Measurements from ENCODE around the gene CTNNBL1. TPM values are rescaled to one million over a fixed set of nuclear protein-coding genes. Genes with fewer than 3 reads are reported as not detected.

The CTNNBL1 gene
- total and polyA plus RNA-seq, 12 donors, result 42.2 to 104 (median 52.0) TPM

GRCh38 chr20:37877832-37878772 is 184.3 kb downstream of the CTNNBL1 start:
- Histone ChIP-seq H3K4me1 (peaks cover 3 to 34% (median 17%) of the 10 kb centered on the region in 9 donors), H3K36me3 (peaks cover 0 to 17% (median 5%) of the 10 kb centered on the region in 9 donors), H3K27ac (no peak overlapping the region), H3K9me3 (no peaks in the 10 kb centered on the region), H3K4me3 (no peak overlapping the region), H3K27me3 (peaks cover 0 to 3% (median 0%) of the 10 kb centered on the region in 7 donors)
- 64 to 67% methylated on average over 20 of the region's 20 CpGs for WGBS, 2 donors
- no peak for ATAC-seq
- DNase-seq, result no peak
- intact Hi-C loops (cut with DNase I), result no loop called here
- no peak for TF ChIP-seq CTCF (IDR thresholded peaks at IDR 0.05)

- H3K27me3 ChIP-seq, result peaks cover 0 to 9% (median 0%) of the 10 kb centered on the region in 7 donors
- peaks cover 3 to 34% (median 17%) of the 10 kb centered on the region in 9 donors for H3K4me1 ChIP-seq
- WGBS, 2 donors, result 71 to 72% methylated on average over 12 of the region's 12 CpGs
- peaks cover 0 to 8% (median 0%) of the 10 kb centered on the region in 9 donors for H3K36me3 ChIP-seq
- H3K4me3 ChIP-seq, result no peak overlapping the region
- no peak overlapping the region for H3K27ac ChIP-seq
- no peak for TF ChIP-seq CTCF (IDR thresholded peaks at IDR 0.05)
- H3K9me3 ChIP-seq, result no peaks in the 10 kb centered on the region
- intact Hi-C loops (cut with DNase I), result no loop called here
- no peak for DNase-seq
- no peak for ATAC-seq
Observed at GRCh38 chr20:37878835-37879599, 185.2 kb downstream of the CTNNBL1 start.

GRCh38 chr20:37879843-37880242 is 186.0 kb downstream of the CTNNBL1 start:
- H3K4me3 ChIP-seq, result no peak overlapping the region
- intact Hi-C loops (cut with DNase I), result loop anchor here in 2 of 10 donors (2.0 to 10.0 kb wide), 2 partner anchors 105 to 107 kb away; no protein-coding TSS in a partner anchor
- no peaks in the 10 kb centered on the region for H3K9me3 ChIP-seq
- 100% methylated on average over 1 of the region's 1 CpG for WGBS, 2 donors
- ATAC-seq (no peak), DNase-seq (no peak)
- TF ChIP-seq CTCF (IDR thresholded peaks at IDR 0.05), result no peak
- peak overlapping the region in 1 of 10 donors; percentile 10 for H3K27ac ChIP-seq
- H3K4me1 ChIP-seq, result peaks cover 3 to 34% (median 17%) of the 10 kb centered on the region in 9 donors
- no peaks in the 10 kb centered on the region for H3K36me3 ChIP-seq
- peaks cover 0 to 18% (median 3%) of the 10 kb centered on the region in 7 donors for H3K27me3 ChIP-seq

Measured in heart right ventricle (tissue), 16 donors.